Karpas-422 (cell line): ENCODE measurements around the gene B4GALT3. TPM values are rescaled to one million over a fixed set of nuclear protein-coding genes. Genes with fewer than 3 reads are reported as not detected.

Source experiments
- DNase-seq: peaks from one replicate; pipeline ENCODE4 v3.0.0-alpha.2; 2015
- H2AFZ ChIP-seq: fragments of 200-600 bp; sonication (generic); 2 replicates; pipeline ENCODE4 v1.6.1; 2014; ENCODE audit warnings: antibody characterized with exemption, low read length, mixed read lengths
- H3K27ac ChIP-seq: fragments of 200-600 bp; sonication (generic); 2 replicates; pipeline ENCODE4 v1.5.1; 2014; ENCODE audit warnings: mild to moderate bottlenecking, low read length, moderate library complexity
- H3K27me3 ChIP-seq: fragments of 200-600 bp; sonication (generic); 2 replicates; pipeline ENCODE4 v1.6.1; 2014; ENCODE audit warnings: low read length, mixed read lengths
- H3K36me3 ChIP-seq: fragments of 200-600 bp; sonication (generic); 2 replicates; pipeline ENCODE4 v1.6.1; 2014; ENCODE audit warnings: low read length, mixed read lengths; ENCODE audit not compliant: insufficient read depth
- H3K4me1 ChIP-seq: fragments of 200-600 bp; sonication (generic); 2 replicates; pipeline ENCODE4 v1.6.1; 2014; ENCODE audit warnings: mild to moderate bottlenecking, low read length, mixed read lengths
- H3K4me2 ChIP-seq: fragments of 200-600 bp; sonication (generic); 2 replicates; pipeline ENCODE4 v1.6.1; 2014; ENCODE audit warnings: low read length, low read depth, mild to moderate bottlenecking; ENCODE audit not compliant: poor library complexity, severe bottlenecking
- H3K4me3 ChIP-seq: fragments of 200-600 bp; sonication (generic); 2 replicates; pipeline ENCODE4 v1.5.1; 2014; ENCODE audit warnings: mild to moderate bottlenecking, antibody characterized with exemption, low read length, mixed read lengths
- H3K79me2 ChIP-seq: fragments of 200-600 bp; sonication (generic); 2 replicates; pipeline ENCODE4 v1.6.1; 2014; ENCODE audit warnings: mild to moderate bottlenecking, low read length, mixed read lengths
- H3K9ac ChIP-seq: fragments of 200-600 bp; sonication (generic); 2 replicates; pipeline ENCODE4 v1.6.0; 2014; ENCODE audit warnings: low read length
- H3K9me2 ChIP-seq: fragments of 200-600 bp; sonication (generic), shearing (Covaris generic); replicated peaks from 2 replicates; pipeline ENCODE4 v1.6.0; 2014; ENCODE audit warnings: mild to moderate bottlenecking, low read length, moderate library complexity; ENCODE audit not compliant: insufficient read depth
- H3K9me3 ChIP-seq: fragments of 300-700, 200-600 bp; sonication (generic); 2 replicates; pipeline ENCODE4 v1.6.1; 2014; ENCODE audit warnings: low read length, mixed read lengths
- H4K20me1 ChIP-seq: fragments of 200-600 bp; sonication (generic); 2 replicates; pipeline ENCODE4 v1.6.1; 2014; ENCODE audit warnings: mild to moderate bottlenecking, antibody characterized with exemption, low read length, low read depth; ENCODE audit not compliant: insufficient read depth
- total RNA-seq: library from RNA; depleted of rRNA; stranded (reverse); fragments of >200 nt; shearing (Covaris generic); gene quantifications from 2 replicates; pipeline ENCODE4 v1.2.3, GENCODE V29; 2014; ENCODE audit warnings: low replicate concordance

Gene B4GALT3
- total RNA-seq, 1 experiment from 2014 or later = 54.7 TPM

GRCh38 chr1:161214369-161214768 is 37.1 kb upstream of the B4GALT3 start:
- Histone ChIP-seq H3K9me3 (no peaks in the 10 kb centered on the region), H3K4me2 (no peak overlapping the region), H3K9me2 (no peaks in the 10 kb centered on the region), H2AFZ (no peak overlapping the region), H3K9ac (no peak overlapping the region), H3K36me3 (peaks cover 34% of the 10 kb centered on the region), H4K20me1 (no peaks in the 10 kb centered on the region), H3K27me3 (no peaks in the 10 kb centered on the region), H3K27ac (no peak overlapping the region), H3K79me2 (no peaks in the 10 kb centered on the region), H3K4me1 (peaks cover 25% of the 10 kb centered on the region), H3K4me3 (no peak overlapping the region)
- DNase-seq = no peak

- Histone ChIP-seq H3K79me2 (peaks cover 6% of the 10 kb centered on the region; the same call in 1 of the 2 replicates), H3K4me2 (no peak overlapping the region), H3K9ac (no peak overlapping the region), H2AFZ (no peak overlapping the region), H3K36me3 (peaks cover 48% of the 10 kb centered on the region), H3K27me3 (no peaks in the 10 kb centered on the region), H3K4me3 (no peak overlapping the region), H3K9me3 (no peaks in the 10 kb centered on the region), H3K9me2 (no peaks in the 10 kb centered on the region), H3K27ac (no peak overlapping the region), H4K20me1 (no peaks in the 10 kb centered on the region), H3K4me1 (peaks cover 5% of the 10 kb centered on the region)
- DNase-seq = peak; percentile 92
Measured at GRCh38 chr1:161209790-161210409, 32.6 kb upstream of the B4GALT3 start.

- Histone ChIP-seq H3K9ac (no peak overlapping the region), H2AFZ (no peak overlapping the region), H3K9me3 (no peaks in the 10 kb centered on the region), H3K36me3 (peaks cover 42% of the 10 kb centered on the region), H3K27me3 (no peaks in the 10 kb centered on the region), H3K4me1 (peaks cover 22% of the 10 kb centered on the region), H3K27ac (no peak overlapping the region), H3K4me3 (no peak overlapping the region), H3K4me2 (no peak overlapping the region), H4K20me1 (no peaks in the 10 kb centered on the region), H3K9me2 (no peaks in the 10 kb centered on the region), H3K79me2 (peaks cover 28% of the 10 kb centered on the region)
- DNase-seq = no peak
Measured at GRCh38 chr1:161207173-161207572, 29.9 kb upstream of the B4GALT3 start.

GRCh38 chr1:161206411-161207140 is 29.3 kb upstream of the B4GALT3 start:
- Histone ChIP-seq H3K9me2 (no peaks in the 10 kb centered on the region), H3K27ac (no peak overlapping the region), H3K9ac (no peak overlapping the region), H3K36me3 (peaks cover 38% of the 10 kb centered on the region), H3K9me3 (no peaks in the 10 kb centered on the region), H2AFZ (no peak overlapping the region), H4K20me1 (no peaks in the 10 kb centered on the region), H3K27me3 (no peaks in the 10 kb centered on the region), H3K4me3 (no peak overlapping the region), H3K79me2 (peaks cover 28% of the 10 kb centered on the region), H3K4me1 (peaks cover 25% of the 10 kb centered on the region), H3K4me2 (no peak overlapping the region)
- DNase-seq = no peak

- no peaks in the 10 kb centered on the region for H4K20me1 ChIP-seq
- peaks cover 27% of the 10 kb centered on the region for H3K4me1 ChIP-seq
- peak within 1 kb of the TSS; percentile 62 for H3K27ac ChIP-seq
- peaks cover 19% of the 10 kb centered on the region for H3K36me3 ChIP-seq
- H3K9me2 ChIP-seq = no peaks in the 10 kb centered on the region
- H3K79me2 ChIP-seq = peaks cover 28% of the 10 kb centered on the region
- peak within 1 kb of the TSS; percentile 86 for H3K4me2 ChIP-seq
- H3K9ac ChIP-seq = peak within 1 kb of the TSS; percentile 94
- peak within 1 kb of the TSS; percentile 88 for H3K4me3 ChIP-seq
- peak within 1 kb of the TSS; percentile 90 for H2AFZ ChIP-seq
- DNase-seq = peak; percentile 99
- no peaks in the 10 kb centered on the region for H3K9me3 ChIP-seq
- no peaks in the 10 kb centered on the region for H3K27me3 ChIP-seq
Measured at GRCh38 chr1:161201836-161202712, 24.8 kb upstream of the B4GALT3 start, which contains the start of gene NDUFS2. Gene NDUFS2 (plus strand): TSS chr1:161202367. CDS start chr1:161202386, 19 bp downstream.

- no peaks in the 10 kb centered on the region for H3K9me2 ChIP-seq
- no peaks in the 10 kb centered on the region for H4K20me1 ChIP-seq
- H3K79me2 ChIP-seq = peaks cover 28% of the 10 kb centered on the region
- H2AFZ ChIP-seq = peak overlapping the region; percentile 67; the same call in 1 of the 2 replicates
- peak overlapping the region; percentile 86 for H3K4me2 ChIP-seq
- no peak overlapping the region for H3K27ac ChIP-seq
- DNase-seq = no peak
- peak overlapping the region; percentile 88 for H3K4me3 ChIP-seq
- H3K27me3 ChIP-seq = no peaks in the 10 kb centered on the region
- peaks cover 10% of the 10 kb centered on the region for H3K36me3 ChIP-seq
- peak overlapping the region; percentile 74 for H3K9ac ChIP-seq
- H3K9me3 ChIP-seq = no peaks in the 10 kb centered on the region
- peaks cover 27% of the 10 kb centered on the region for H3K4me1 ChIP-seq
Measured at GRCh38 chr1:161200992-161201835, 23.9 kb upstream of the B4GALT3 start.

- DNase-seq = no peak
- H3K4me1 ChIP-seq = peaks cover 30% of the 10 kb centered on the region
- H3K79me2 ChIP-seq = peaks cover 28% of the 10 kb centered on the region
- no peak overlapping the region for H2AFZ ChIP-seq
- no peak overlapping the region for H3K4me3 ChIP-seq
- H3K27ac ChIP-seq = no peak overlapping the region
- H3K4me2 ChIP-seq = no peak overlapping the region
- no peaks in the 10 kb centered on the region for H3K9me2 ChIP-seq
- no peaks in the 10 kb centered on the region for H3K9me3 ChIP-seq
- no peaks in the 10 kb centered on the region for H4K20me1 ChIP-seq
- peaks cover 10% of the 10 kb centered on the region for H3K36me3 ChIP-seq
- no peaks in the 10 kb centered on the region for H3K27me3 ChIP-seq
- H3K9ac ChIP-seq = no peak overlapping the region
Measured at GRCh38 chr1:161200421-161200991, 23.2 kb upstream of the B4GALT3 start.
